Measurements from ENCODE around the gene CDKAL1. TPM values are rescaled to one million over a fixed set of nuclear protein-coding genes. Genes with fewer than 3 reads are reported as not detected.

CDKAL1 gene
- total RNA-seq, 2 experiments from 2014 or later = 22.1 to 23.4 TPM

DNA sequence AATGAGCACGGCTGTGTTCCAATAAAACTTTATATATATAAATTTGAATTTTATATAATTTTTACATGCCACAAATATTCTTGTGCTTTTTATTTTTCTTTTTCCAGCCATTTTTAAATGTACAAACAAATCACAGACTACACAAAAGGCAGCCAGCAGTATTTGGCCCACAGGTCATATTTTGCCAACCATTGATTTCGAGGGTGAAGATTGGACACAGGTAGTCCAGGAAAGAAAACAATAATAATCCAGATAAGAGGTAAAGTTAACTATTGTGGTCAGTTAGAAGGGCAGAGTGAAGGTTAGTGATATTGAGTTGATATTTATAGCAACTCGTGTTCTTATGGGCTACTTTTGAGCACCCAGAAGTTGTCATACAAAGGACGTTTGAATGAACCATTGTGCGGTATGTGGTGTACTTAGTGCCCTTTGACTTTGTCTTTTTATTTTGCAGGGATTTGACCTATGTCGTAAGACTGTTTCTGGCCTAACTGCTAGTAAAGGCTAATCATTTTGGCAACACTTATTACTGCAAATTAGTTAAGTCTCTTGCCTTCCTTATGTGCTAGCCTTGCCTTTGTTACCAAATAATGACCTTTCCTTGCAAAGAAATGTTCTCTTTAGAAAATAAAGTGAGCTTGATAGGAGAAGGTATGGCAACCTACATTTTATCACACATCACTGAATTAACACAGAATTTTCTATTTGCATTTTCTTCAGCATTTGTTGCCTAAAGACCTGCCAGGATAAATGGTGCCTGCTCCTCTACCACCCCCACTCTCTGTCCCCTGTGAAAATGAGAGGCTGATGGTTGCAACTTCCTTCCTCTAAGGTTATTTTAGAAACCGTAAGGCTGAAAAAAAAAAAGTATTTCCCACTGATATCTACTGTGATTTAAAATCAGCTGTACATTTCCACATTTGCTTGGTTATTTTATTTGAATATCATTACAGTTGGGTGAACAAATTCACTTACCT, 565.4 kb downstream of the CDKAL1 start:
- POLR2A ChIA-PET = no interaction called here
- Mint-ChIP-seq H3K4me1 (peaks cover 10% of the 10 kb centered on the region), H3K27me3 (no peaks in the 10 kb centered on the region), H3K27ac (no peak overlapping the region), H3K4me3 (no peak overlapping the region), H3K9me3 (ENCODE audit: low read depth) (no peaks in the 10 kb centered on the region), H3K36me3 (ENCODE audit: low read depth) (peaks cover 6% of the 10 kb centered on the region)
- no peak for ATAC-seq
- CTCF ChIA-PET = no interaction called here
- intact Hi-C loops (cut with DNase I, micrococcal nuclease) = no loop called here
- no peak for DNase-seq

GRCh38 chr6:21100991-21101390, 566.7 kb downstream of the CDKAL1 start:
- ChIA-PET POLR2A (no interaction called here), CTCF (interaction anchor here (0.7 to 1.0 kb wide), 3 partner anchors 17 to 99 kb away, joined by 3 read pairs; no protein-coding TSS in a partner anchor)
- Mint-ChIP-seq H3K36me3 (ENCODE audit: low read depth) (peaks cover 6% of the 10 kb centered on the region), H3K9me3 (ENCODE audit: low read depth) (no peaks in the 10 kb centered on the region), H3K4me1 (peaks cover 10% of the 10 kb centered on the region), H3K4me3 (no peak overlapping the region), H3K27me3 (no peaks in the 10 kb centered on the region), H3K27ac (no peak overlapping the region)
- intact Hi-C loops (cut with DNase I, micrococcal nuclease) = no loop called here
- DNase-seq (no peak), ATAC-seq (no peak)

- POLR2A ChIA-PET = no interaction called here
- no peak for DNase-seq
- CTCF ChIA-PET = no interaction called here
These were observed 567.4 kb downstream of the CDKAL1 start for GRCh38 chr6:21101694-21102093.

GRCh38 chr6:21102201-21102600, 567.9 kb downstream of the CDKAL1 start:
- intact Hi-C loops (cut with DNase I, micrococcal nuclease) = no loop called here
- ATAC-seq (peak; percentile 36), DNase-seq (no peak)
- Mint-ChIP-seq H3K4me3 (no peak overlapping the region), H3K36me3 (ENCODE audit: low read depth) (peaks cover 6% of the 10 kb centered on the region), H3K9me3 (ENCODE audit: low read depth) (no peaks in the 10 kb centered on the region), H3K27ac (no peak overlapping the region), H3K27me3 (no peaks in the 10 kb centered on the region), H3K4me1 (peaks cover 10% of the 10 kb centered on the region)
- CTCF ChIA-PET = no interaction called here
- POLR2A ChIA-PET = no interaction called here

More at GRCh38 chr6:21101694-21102093, 567.4 kb downstream of the CDKAL1 start:
- intact Hi-C loops (cut with DNase I, micrococcal nuclease) = no loop called here
- Mint-ChIP-seq H3K36me3 (ENCODE audit: low read depth) (peaks cover 6% of the 10 kb centered on the region), H3K9me3 (ENCODE audit: low read depth) (no peaks in the 10 kb centered on the region), H3K27me3 (no peaks in the 10 kb centered on the region), H3K4me1 (peaks cover 10% of the 10 kb centered on the region), H3K27ac (no peak overlapping the region), H3K4me3 (no peak overlapping the region)
- ATAC-seq = no peak

DNA sequence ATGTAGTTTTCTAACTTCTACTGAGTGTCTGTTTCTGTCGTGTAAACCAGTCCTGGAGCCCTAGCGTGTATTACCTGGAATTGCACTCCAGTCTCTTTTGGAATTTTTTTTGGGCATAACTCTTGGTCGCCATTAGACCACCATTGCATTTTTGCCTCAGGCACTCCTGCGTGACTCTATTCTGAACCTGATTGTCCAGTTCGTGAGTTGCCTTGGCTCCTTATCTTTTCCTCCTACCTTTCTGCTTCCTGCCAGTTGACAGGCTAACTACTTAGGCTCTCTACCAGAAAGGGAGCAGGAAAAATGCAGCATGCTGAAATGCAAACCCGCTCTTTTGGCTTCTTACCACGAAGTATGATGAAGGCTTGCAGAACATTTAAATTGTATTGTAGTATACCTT, 568.4 kb downstream of the CDKAL1 start:
- POLR2A ChIA-PET = no interaction called here
- no peaks in the 10 kb centered on the region for H3K27me3 Mint-ChIP-seq
- H3K4me1 Mint-ChIP-seq = peaks cover 10% of the 10 kb centered on the region
- CTCF ChIA-PET = no interaction called here
- peaks cover 6% of the 10 kb centered on the region for H3K36me3 Mint-ChIP-seq (ENCODE audit: low read depth)
- no peaks in the 10 kb centered on the region for H3K9me3 Mint-ChIP-seq (ENCODE audit: low read depth)
- H3K27ac Mint-ChIP-seq = no peak overlapping the region
- DNase-seq (no peak), ATAC-seq (no peak)
- intact Hi-C loops (cut with DNase I, micrococcal nuclease) = no loop called here
- no peak overlapping the region for H3K4me3 Mint-ChIP-seq

DNA sequence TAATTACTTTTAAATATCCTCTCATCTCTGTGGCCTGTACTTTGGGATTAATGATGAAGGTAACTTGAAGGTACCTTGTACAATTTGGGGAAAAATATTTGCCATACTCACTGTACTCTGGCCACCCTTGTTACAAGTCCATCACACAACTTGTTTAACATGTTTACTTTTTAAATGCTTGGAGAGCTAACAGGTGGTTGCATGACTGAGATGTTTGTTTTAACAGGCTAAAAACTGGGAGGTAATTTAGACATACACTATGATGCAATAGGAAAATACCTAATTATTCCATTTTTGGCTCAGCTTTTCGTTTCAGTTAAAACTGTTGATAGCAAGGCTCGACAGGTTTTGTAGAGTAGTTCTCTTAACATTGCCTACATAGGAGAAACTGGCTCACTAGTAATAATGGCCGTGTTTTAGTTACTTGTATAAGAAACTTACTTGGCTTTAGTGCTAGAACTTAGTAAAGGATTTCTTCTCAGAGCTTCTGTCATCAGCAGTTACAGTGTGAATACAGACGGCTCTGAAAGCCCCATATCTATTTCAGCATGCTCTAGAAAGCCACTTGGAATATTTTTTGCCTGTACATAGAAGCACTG, 569.5 kb downstream of the CDKAL1 start:
- Mint-ChIP-seq H3K4me1 (peaks cover 10% of the 10 kb centered on the region), H3K4me3 (no peak overlapping the region), H3K9me3 (ENCODE audit: low read depth) (no peaks in the 10 kb centered on the region), H3K36me3 (ENCODE audit: low read depth) (peaks cover 3% of the 10 kb centered on the region), H3K27me3 (no peaks in the 10 kb centered on the region), H3K27ac (no peak overlapping the region)
- POLR2A ChIA-PET = no interaction called here
- ATAC-seq (no peak), DNase-seq (no peak)
- CTCF ChIA-PET = interaction anchor here (0.6 kb wide), 1 partner anchor 299 kb away, joined by 3 read pairs; no protein-coding TSS in a partner anchor
- intact Hi-C loops (cut with DNase I, micrococcal nuclease) = no loop called here

- Mint-ChIP-seq H3K4me3 (no peak overlapping the region), H3K36me3 (ENCODE audit: low read depth) (peaks cover 3% of the 10 kb centered on the region), H3K4me1 (peaks cover 10% of the 10 kb centered on the region), H3K27me3 (no peaks in the 10 kb centered on the region), H3K9me3 (ENCODE audit: low read depth) (no peaks in the 10 kb centered on the region), H3K27ac (no peak overlapping the region)
- DNase-seq = no peak
- ChIA-PET CTCF (interaction anchor here (0.6 kb wide), 1 partner anchor 298 kb away, joined by 3 read pairs; no protein-coding TSS in a partner anchor), POLR2A (no interaction called here)
- ATAC-seq = no peak
- intact Hi-C loops (cut with DNase I, micrococcal nuclease) = no loop called here
These were observed 570.0 kb downstream of the CDKAL1 start for GRCh38 chr6:21104288-21104687.

DNA sequence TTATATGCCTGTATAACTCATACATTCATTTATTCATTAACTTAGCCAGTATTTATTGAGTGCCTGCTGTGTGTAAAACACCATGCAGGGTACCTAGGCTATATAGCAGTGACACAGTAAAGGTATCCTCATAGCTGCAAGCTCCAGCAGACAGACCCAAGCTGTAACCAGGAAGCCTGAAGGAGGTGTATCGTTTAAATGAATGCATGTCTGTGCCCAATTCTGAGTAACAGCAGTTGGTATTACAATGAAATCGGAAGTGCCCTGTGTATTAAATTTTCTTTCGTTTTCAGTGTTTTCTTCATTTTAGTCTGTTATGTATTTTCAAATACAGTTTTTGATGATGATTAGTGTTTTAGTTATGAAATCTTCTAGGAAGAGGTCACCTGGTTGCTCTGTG, 573.5 kb downstream of the CDKAL1 start:
- no peak overlapping the region for H3K4me3 Mint-ChIP-seq
- POLR2A ChIA-PET = no interaction called here
- intact Hi-C loops (cut with DNase I, micrococcal nuclease) = no loop called here
- CTCF ChIA-PET = no interaction called here
- no peak overlapping the region for H3K27ac Mint-ChIP-seq
- no peak for DNase-seq
- H3K27me3 Mint-ChIP-seq = no peaks in the 10 kb centered on the region
- no peaks in the 10 kb centered on the region for H3K4me1 Mint-ChIP-seq
- no peak for ATAC-seq
- no peaks in the 10 kb centered on the region for H3K9me3 Mint-ChIP-seq (ENCODE audit: low read depth)
- H3K36me3 Mint-ChIP-seq (ENCODE audit: low read depth) = peaks cover 2% of the 10 kb centered on the region

GRCh38 chr6:21109391-21110178, 575.3 kb downstream of the CDKAL1 start:
- Mint-ChIP-seq H3K9me3 (ENCODE audit: low read depth) (no peaks in the 10 kb centered on the region), H3K27ac (no peak overlapping the region), H3K4me3 (no peak overlapping the region), H3K27me3 (no peaks in the 10 kb centered on the region), H3K36me3 (ENCODE audit: low read depth) (peaks cover 2% of the 10 kb centered on the region), H3K4me1 (no peaks in the 10 kb centered on the region)
- ChIA-PET CTCF (no interaction called here), POLR2A (no interaction called here)
- no peak for DNase-seq
- intact Hi-C loops (cut with DNase I, micrococcal nuclease) = no loop called here
- ATAC-seq = no peak

DNA sequence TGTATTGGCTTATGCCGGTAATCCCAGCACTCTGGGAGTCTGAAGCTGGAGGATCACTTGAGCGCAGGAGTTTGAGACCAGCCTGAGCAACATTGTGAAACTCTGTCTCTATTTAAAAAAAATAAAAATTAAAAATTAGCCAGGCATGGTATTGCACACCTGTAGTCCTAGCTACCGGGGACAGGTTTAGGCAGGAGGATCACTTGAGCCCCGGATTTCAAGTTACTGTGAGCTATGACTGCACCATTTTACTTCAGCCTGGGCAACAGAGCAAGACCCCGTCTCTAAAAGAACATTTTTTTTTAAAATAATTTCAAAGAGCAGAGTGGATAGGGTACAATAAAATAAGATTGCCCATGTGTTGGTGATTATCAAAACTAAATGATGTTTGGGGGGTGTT, 576.4 kb downstream of the CDKAL1 start:
- no peak overlapping the region for H3K4me3 Mint-ChIP-seq
- no peak overlapping the region for H3K27ac Mint-ChIP-seq
- peaks cover 2% of the 10 kb centered on the region for H3K36me3 Mint-ChIP-seq (ENCODE audit: low read depth)
- no peaks in the 10 kb centered on the region for H3K9me3 Mint-ChIP-seq (ENCODE audit: low read depth)
- ChIA-PET CTCF (no interaction called here), POLR2A (no interaction called here)
- H3K27me3 Mint-ChIP-seq = no peaks in the 10 kb centered on the region
- ATAC-seq (no peak), DNase-seq (no peak)
- H3K4me1 Mint-ChIP-seq = no peaks in the 10 kb centered on the region
- intact Hi-C loops (cut with DNase I, micrococcal nuclease) = no loop called here

DNA sequence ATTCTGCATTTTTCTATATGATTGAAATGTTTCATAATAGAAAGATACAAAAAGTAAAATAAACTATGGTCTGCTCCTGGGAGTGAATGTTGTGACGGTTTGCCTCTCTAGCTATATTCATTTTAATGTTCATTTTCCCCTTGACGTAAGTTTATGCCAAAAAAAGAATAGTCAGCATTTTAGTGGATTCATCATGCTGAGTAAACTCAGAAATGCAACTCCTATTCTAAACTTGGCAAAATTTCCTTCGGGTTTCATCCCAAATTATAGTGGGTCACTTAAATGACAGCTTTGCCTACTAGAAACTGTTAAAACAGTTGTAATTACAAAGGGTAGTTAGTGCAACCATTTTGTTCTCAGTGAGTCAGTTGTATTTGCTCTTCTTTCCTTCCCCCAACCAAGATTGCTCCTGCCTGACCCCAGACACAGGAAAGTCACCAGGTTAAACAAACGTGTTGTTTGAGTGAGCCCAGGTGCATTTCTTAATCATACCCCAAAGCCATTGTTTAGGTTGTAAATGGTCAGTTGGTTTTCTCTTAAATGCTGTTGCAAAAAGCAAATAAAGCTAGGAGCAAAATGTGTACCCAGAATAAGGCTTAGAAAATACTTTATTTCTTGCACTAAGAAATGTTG, 577.0 kb downstream of the CDKAL1 start:
- DNase-seq (no peak), ATAC-seq (no peak)
- peaks cover 2% of the 10 kb centered on the region for H3K36me3 Mint-ChIP-seq (ENCODE audit: low read depth)
- H3K9me3 Mint-ChIP-seq (ENCODE audit: low read depth) = no peaks in the 10 kb centered on the region
- no peak overlapping the region for H3K27ac Mint-ChIP-seq
- no peak overlapping the region for H3K4me3 Mint-ChIP-seq
- ChIA-PET POLR2A (no interaction called here), CTCF (no interaction called here)
- H3K4me1 Mint-ChIP-seq = no peaks in the 10 kb centered on the region
- intact Hi-C loops (cut with DNase I, micrococcal nuclease) = no loop called here
- H3K27me3 Mint-ChIP-seq = no peaks in the 10 kb centered on the region
